Sigmoid colon (tissue), 4 donors: ENCODE data around the gene ST8SIA1.

Experiments used
- EP300 ChIP-seq, 4 donors: sonication (generic); formaldehyde crosslinking; IDR thresholded peaks; one replicate each; pipeline ENCODE4 v1.6.1; 2017; ENCODE audit warnings: antibody characterized with exemption in 4 of 4
- POLR2A ChIP-seq, 2 donors: fragments of 450-650 bp; IDR thresholded peaks; one replicate each; pipeline ENCODE4 v1.6.1; 2016; ENCODE audit warnings: antibody characterized with exemption in 2 of 2, mild to moderate bottlenecking in 2 of 2, moderate library complexity in 2 of 2
- POLR2AphosphoS5 ChIP-seq, 4 donors: sonication (generic); formaldehyde crosslinking; IDR thresholded peaks; one replicate each; pipeline ENCODE4 v1.6.1; 2017; ENCODE audit warnings: antibody characterized with exemption in 4 of 4
- TF ChIP-seq, protein P1 (sequence below), 4 experiments: fragments of 450-650 bp in 3 of 4; fragments of 200-600 bp in 1 of 4; IDR thresholded peaks; one replicate each; pipeline ENCODE4 v1.5.1; 2016 to 2019; ENCODE audit warnings: antibody characterized with exemption in 4 of 4, mild to moderate bottlenecking in 3 of 4, moderate library complexity in 2 of 4

DNA sequence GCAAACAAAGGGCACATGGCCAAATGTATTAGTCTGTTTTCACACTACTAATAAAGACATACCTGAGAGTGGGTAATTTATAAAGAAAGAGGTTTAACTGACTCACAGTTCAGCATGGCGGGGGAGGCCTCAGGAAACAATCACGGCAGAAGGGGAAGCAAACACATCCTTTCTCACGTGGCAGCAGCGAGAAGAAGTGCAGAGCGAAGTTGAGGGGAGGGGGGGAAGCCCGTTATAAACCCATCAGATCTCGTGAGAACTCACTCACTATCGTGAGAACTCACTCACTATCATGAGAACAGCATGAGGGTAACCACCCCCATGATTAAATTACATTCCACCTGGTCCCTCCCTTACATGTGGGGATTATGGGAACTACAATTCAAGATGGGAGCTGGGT is 66.1 kb downstream of the ST8SIA1 start:
- TF ChIP-seq, protein P1, sequence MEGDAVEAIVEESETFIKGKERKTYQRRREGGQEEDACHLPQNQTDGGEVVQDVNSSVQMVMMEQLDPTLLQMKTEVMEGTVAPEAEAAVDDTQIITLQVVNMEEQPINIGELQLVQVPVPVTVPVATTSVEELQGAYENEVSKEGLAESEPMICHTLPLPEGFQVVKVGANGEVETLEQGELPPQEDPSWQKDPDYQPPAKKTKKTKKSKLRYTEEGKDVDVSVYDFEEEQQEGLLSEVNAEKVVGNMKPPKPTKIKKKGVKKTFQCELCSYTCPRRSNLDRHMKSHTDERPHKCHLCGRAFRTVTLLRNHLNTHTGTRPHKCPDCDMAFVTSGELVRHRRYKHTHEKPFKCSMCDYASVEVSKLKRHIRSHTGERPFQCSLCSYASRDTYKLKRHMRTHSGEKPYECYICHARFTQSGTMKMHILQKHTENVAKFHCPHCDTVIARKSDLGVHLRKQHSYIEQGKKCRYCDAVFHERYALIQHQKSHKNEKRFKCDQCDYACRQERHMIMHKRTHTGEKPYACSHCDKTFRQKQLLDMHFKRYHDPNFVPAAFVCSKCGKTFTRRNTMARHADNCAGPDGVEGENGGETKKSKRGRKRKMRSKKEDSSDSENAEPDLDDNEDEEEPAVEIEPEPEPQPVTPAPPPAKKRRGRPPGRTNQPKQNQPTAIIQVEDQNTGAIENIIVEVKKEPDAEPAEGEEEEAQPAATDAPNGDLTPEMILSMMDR (IDR thresholded peaks at IDR 0.05) = no peak
- TF ChIP-seq POLR2AphosphoS5 (IDR thresholded peaks at IDR 0.05) (no peak), EP300 (IDR thresholded peaks at IDR 0.05) (no peak), POLR2A (IDR thresholded peaks at IDR 0.05) (no peak)
